Measurements from ENCODE around the gene SPINK9.

DNA sequence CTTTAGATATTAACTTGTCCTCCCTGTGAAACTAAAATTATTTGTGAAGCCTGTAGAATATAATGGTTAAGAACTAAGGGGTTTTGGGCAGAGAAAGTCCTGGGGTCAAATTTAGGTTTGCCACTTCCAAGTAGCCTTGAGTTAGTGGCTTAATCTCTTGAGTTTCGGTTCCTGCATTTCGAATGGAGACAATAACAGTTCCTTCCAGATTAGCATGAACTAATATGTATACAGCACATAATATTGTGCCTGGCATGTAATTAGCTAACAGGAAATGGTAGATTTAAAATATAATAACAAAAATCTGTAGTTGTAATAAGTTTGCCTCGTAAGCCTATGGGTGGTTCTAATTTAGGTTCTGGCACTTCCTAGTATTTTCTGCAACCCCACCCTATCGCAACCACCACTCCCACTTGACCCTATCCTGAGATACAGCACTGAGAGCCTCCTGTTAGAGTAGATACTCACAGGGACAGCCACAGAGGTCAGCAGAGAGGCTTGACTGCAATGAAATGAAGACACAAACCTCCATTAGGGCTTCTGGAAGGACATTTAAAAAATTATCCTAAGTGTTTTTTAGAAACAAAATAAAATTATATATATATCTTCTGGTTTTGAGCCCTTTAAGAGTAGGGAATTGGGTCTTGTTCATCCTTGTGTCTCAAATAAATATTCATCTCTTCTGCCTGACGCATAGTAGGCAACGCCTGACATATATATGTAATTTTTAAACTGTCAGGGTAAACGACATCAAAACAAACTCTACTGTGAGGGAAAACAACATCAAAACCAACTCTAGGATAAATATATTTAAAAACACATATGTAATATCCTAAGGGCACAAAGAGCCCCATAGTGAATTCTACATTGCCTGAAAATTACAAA lies 8.5 kb downstream of the SPINK9 start:
- TF ChIP-seq, protein P1, sequence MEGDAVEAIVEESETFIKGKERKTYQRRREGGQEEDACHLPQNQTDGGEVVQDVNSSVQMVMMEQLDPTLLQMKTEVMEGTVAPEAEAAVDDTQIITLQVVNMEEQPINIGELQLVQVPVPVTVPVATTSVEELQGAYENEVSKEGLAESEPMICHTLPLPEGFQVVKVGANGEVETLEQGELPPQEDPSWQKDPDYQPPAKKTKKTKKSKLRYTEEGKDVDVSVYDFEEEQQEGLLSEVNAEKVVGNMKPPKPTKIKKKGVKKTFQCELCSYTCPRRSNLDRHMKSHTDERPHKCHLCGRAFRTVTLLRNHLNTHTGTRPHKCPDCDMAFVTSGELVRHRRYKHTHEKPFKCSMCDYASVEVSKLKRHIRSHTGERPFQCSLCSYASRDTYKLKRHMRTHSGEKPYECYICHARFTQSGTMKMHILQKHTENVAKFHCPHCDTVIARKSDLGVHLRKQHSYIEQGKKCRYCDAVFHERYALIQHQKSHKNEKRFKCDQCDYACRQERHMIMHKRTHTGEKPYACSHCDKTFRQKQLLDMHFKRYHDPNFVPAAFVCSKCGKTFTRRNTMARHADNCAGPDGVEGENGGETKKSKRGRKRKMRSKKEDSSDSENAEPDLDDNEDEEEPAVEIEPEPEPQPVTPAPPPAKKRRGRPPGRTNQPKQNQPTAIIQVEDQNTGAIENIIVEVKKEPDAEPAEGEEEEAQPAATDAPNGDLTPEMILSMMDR (IDR thresholded peaks at IDR 0.05), result no peak
- TF ChIP-seq POLR2A (IDR thresholded peaks at IDR 0.05), result no peak

Data from Peyer's patch (tissue), 4 donors.